GM12875 (cell line): ENCODE results near the gene KIF26B.

Experiments
- H3K4me3 ChIP-seq: one replicate; pipeline ENCODE4 v1.5.1; 2011; ENCODE audit warnings: low read depth, low read length, control low read depth
- TF ChIP-seq, protein P1 (sequence below): IDR thresholded peaks from 2 replicates; pipeline ENCODE4 v1.5.1; 2011; ENCODE audit warnings: low read depth, mild to moderate bottlenecking, control low read depth, inconsistent platforms, low read length, moderate library complexity, borderline replicate concordance; ENCODE audit not compliant: insufficient read depth

The KIF26B gene

DNA sequence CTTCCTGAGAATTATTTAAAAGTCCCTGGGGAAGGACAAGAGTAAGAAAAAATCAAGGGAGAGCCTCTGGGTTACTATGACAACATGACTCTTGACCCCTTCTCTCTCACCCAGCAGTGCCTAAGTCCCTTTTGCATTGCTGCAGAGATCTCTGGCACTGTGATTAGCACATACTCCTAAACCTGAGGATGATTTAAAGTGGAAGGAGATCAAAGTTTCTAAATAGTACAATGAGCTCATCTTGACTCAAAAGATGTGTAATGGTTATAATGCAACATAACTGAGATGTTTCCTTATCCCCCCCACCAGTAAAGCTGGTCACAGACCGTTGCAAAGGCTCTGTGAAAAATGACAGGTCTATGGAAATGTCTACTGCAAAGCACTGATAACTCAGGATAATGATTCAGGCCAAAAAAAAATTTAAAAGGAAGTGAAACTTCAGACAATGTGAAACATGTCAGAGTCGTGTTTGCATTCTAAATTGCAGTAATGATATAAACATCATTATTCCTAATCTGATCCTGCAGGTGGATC is 519.2 kb downstream of the KIF26B start:
- TF ChIP-seq, protein P1, sequence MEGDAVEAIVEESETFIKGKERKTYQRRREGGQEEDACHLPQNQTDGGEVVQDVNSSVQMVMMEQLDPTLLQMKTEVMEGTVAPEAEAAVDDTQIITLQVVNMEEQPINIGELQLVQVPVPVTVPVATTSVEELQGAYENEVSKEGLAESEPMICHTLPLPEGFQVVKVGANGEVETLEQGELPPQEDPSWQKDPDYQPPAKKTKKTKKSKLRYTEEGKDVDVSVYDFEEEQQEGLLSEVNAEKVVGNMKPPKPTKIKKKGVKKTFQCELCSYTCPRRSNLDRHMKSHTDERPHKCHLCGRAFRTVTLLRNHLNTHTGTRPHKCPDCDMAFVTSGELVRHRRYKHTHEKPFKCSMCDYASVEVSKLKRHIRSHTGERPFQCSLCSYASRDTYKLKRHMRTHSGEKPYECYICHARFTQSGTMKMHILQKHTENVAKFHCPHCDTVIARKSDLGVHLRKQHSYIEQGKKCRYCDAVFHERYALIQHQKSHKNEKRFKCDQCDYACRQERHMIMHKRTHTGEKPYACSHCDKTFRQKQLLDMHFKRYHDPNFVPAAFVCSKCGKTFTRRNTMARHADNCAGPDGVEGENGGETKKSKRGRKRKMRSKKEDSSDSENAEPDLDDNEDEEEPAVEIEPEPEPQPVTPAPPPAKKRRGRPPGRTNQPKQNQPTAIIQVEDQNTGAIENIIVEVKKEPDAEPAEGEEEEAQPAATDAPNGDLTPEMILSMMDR, result no peak
- no peak overlapping the region for H3K4me3 ChIP-seq

DNA sequence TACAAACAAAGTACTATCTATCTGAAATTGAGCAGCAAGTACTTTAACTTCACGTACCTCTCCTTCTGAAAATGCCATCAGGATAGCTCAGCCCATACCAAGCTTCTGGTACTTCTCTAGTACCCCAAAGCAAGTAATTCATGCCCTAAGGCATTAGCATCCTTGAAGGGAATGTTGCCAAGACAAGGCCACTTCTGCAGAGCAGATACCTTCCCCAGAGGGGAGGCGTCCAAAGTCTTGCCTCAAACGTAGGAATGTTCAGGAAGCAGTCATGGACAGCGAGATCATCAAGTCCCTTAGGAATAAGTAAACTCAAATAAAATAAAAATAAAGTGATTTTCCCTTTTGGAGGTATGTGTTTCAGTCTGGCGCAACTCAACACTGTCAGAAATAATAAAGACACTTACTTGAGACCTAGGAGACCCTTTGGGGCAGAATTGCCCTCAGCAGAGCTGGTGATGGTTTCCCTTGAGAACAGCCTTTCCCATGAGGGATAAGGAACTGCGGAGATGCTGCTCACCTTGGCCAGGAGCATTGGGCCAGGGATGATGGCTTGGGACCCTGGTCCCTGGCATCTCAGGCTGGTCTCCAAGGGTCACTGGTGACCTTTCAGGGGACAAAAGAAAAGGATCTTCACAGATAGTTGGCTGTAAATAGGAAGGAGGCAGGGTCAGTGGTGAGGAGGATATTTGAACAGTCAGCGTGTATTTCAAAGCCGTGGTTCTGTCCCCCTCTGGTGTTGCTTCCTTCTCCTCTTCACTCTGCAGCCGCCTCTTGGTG is 522.9 kb downstream of the KIF26B start:
- no peak overlapping the region for H3K4me3 ChIP-seq
- TF ChIP-seq, protein P1, result no peak

- H3K4me3 ChIP-seq, result no peak overlapping the region
- TF ChIP-seq, protein P1, result no peak
These were observed 524.2 kb downstream of the KIF26B start for GRCh38 chr1:245678860-245679411.

DNA sequence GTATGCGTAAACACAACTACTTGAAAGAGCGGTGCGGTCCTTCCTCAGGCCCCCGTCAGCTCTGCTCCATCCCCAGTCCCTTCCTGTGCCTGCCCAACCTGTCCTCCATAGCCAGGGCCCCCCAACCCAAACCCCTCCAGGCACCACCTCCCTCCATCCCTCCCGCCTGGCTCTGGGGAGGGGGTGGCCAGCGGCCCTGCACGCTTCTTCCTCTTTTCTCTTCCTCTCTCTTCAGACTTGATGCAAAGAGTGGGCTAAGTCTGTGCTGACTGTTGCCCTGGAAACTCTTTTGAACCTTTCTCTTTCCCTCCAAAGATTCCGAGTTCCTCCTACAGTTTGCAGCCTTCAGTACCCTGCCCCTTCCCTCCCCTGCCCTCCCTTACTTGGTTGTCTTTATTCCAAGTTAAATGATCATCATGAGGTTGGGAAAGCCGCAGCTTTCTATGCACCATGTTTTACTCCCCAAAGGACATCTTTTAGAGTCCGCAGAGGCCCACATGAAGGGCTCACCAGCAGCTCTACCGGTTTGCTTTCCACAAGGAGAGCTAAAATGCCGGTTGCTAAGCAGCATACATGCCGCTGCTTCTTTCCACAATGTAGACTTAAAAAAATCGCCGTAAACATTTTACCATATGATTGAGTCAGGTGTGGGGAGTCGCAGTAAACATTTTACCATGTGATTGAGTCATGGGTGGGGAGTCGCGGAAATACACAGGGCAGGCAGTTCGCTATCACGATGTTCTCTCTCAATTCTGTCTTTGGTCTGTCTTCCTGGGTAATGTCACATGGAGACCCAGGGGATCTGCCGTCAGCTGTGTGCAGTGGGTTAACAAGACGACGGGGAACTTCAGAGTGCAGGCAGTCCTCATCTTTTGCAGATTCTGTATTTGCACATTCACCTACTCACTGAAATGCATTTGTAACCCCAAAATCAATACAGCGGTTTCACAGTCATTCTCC is 525.3 kb downstream of the KIF26B start:
- TF ChIP-seq, protein P1, result no peak
- no peak overlapping the region for H3K4me3 ChIP-seq

DNA sequence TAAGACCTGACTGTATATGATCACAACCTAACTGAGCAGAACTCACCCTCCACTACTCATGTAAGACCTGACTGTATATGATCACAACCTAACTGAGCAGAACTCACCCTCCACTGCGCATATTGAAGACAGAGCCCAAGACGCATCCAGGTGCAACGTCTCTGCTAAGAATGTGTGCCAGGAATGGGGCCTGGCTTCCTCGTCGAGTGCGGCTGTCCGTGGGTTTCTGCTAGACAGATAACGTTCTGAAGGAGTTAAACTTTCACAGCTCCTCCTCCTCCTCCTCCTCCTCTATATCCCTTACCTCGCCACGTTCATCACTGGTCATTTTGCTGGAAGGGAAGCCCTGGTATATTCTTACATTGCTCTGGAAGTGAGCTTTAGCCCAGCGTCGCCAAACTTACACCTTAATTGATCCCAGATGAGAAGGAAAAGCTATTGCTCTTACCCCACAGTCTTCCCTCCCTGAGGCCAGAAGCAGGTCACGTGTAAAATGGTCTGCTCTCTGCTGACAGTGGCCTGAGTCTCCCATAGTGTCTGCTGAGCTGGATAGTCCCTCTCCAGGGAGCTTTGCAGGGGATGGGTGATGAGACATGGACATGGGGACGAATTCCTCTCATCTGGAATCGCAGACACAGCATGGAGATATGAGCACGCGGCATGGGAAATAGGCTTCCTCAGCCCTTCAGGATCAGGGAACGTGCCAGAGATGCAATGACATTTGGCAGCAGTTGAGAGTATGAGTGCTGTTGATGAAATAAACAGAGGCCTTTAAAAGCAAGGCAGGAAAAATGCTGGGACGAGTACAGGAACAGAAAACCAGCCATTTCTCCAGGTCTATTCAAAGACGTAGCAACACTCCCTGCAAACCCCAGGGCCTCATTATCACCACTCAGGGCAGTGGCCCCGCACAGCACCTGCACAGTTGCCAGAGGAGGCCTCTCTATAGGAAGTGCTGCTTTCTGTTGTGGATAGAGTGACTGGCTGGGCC is 528.1 kb downstream of the KIF26B start:
- TF ChIP-seq, protein P1, result no peak
- no peak overlapping the region for H3K4me3 ChIP-seq

DNA sequence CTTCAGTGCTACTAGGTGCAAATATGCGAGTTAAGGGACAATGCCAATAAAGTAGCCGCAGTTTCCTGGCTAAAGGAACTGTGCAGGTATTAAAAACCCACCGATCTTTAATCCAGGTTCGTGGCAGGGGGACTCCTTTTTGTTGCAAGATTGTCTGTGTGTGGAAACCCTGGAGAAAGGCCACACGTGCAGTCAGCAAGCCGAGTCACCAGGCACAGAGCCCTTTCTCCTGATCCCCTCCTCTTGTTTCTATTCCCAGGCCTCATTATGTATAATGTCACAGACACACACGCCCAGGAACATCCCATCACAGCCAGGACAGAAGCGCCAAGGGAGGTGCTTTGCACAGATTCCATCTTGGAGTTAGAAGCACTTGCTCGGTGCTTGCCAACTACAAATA is 528.9 kb downstream of the KIF26B start:
- no peak overlapping the region for H3K4me3 ChIP-seq
- TF ChIP-seq, protein P1, result no peak
